Liver (tissue), 9 donors: ENCODE measurements around the gene GTF2B. TPM values are rescaled to one million over a fixed set of nuclear protein-coding genes. Genes with fewer than 3 reads are reported as not detected.
"Not testable (repeated sequence)": the region's sequence is repeated elsewhere in the genome, so short reads cannot be mapped to it uniquely, and the experiment has no call there.

Experiments used
- DNase-seq: peaks from one replicate; pipeline ENCODE4 v3.0.0-alpha.2; 2017; ENCODE audit warnings: low spot score
- H3K27ac ChIP-seq, 2 donors: one replicate each; pipeline ENCODE4 v1.7.0; 2013; ENCODE audit warnings: inconsistent platforms in 2 of 2, low read length in 2 of 2, control low read depth in 1 of 2, low read depth in 1 of 2, mild to moderate bottlenecking in 1 of 2
- H3K27me3 ChIP-seq, 4 donors: one replicate each; pipeline versions ENCODE4 v1.6.1 to v1.7.0; 2013; ENCODE audit warnings: low read length in 3 of 4, inconsistent platforms in 1 of 4, mild to moderate bottlenecking in 1 of 4, moderate library complexity in 1 of 4; ENCODE audit not compliant: control insufficient read depth in 4 of 4, insufficient read depth in 4 of 4
- H3K36me3 ChIP-seq, 4 donors: one replicate each; pipeline versions ENCODE4 v1.6.1 to v1.7.0; 2013; ENCODE audit warnings: low read length in 3 of 4, mild to moderate bottlenecking in 3 of 4, low read depth in 1 of 4, moderate library complexity in 1 of 4; ENCODE audit not compliant: control insufficient read depth in 4 of 4, insufficient read depth in 3 of 4
- H3K4me1 ChIP-seq, 4 donors: one replicate each; pipeline versions ENCODE4 v1.6.1 to v1.7.0; 2013; ENCODE audit warnings: low read length in 3 of 4, mild to moderate bottlenecking in 3 of 4, moderate library complexity in 1 of 4; ENCODE audit not compliant: control insufficient read depth in 4 of 4, insufficient read depth in 4 of 4
- H3K4me3 ChIP-seq, 3 donors: one replicate each; pipeline versions ENCODE4 v1.6.1 to v1.7.0; 2013; ENCODE audit warnings: low read length in 3 of 3, control low read depth in 1 of 3, low read depth in 1 of 3, mild to moderate bottlenecking in 1 of 3
- H3K9ac ChIP-seq, 2 donors: one replicate each; pipeline ENCODE4 v1.7.0; 2013; ENCODE audit warnings: low read length in 2 of 2, mild to moderate bottlenecking in 2 of 2, moderate library complexity in 2 of 2, control low read depth in 1 of 2, low read depth in 1 of 2
- H3K9me3 ChIP-seq, 4 donors: one replicate each; pipeline versions ENCODE4 v1.6.1 to v1.7.0; 2013; ENCODE audit warnings: low read length in 3 of 4; ENCODE audit not compliant: control insufficient read depth in 4 of 4
- ATF3 ChIP-seq: IDR thresholded peaks from 2 replicates; pipeline ENCODE4 v1.6.1; 2016; ENCODE audit warnings: antibody characterized with exemption
- CTCF ChIP-seq: fragments of 150-350 bp; IDR thresholded peaks from 2 replicates; pipeline ENCODE4 v1.5.1; 2017; ENCODE audit warnings: improper control_type of control experiment, low read depth, low read length; ENCODE audit not compliant: missing input control
- FOXA1 ChIP-seq: IDR thresholded peaks from 2 replicates; pipeline ENCODE4 v1.6.1; 2016; ENCODE audit warnings: antibody characterized with exemption
- GABPA ChIP-seq, 2 donors: IDR thresholded peaks in 1 of 2; conservative IDR thresholded peaks in 1 of 2; 2 replicates each; pipeline ENCODE4 v1.6.1; 2016; ENCODE audit warnings: antibody characterized with exemption in 2 of 2, mild to moderate bottlenecking in 1 of 2, moderate library complexity in 1 of 2
- HNF4A ChIP-seq, 2 donors: conservative IDR thresholded peaks; 2 replicates each; pipeline ENCODE4 v1.6.1; 2016; ENCODE audit warnings: antibody characterized with exemption in 2 of 2, mild to moderate bottlenecking in 2 of 2
- HNF4G ChIP-seq: IDR thresholded peaks from 2 replicates; pipeline ENCODE4 v1.6.1; 2016; ENCODE audit warnings: antibody characterized with exemption
- JUND ChIP-seq, 2 donors: IDR thresholded peaks; 2 replicates each; pipeline ENCODE4 v1.6.1; 2016; ENCODE audit warnings: antibody characterized with exemption in 2 of 2
- MAX ChIP-seq: IDR thresholded peaks from 2 replicates; pipeline ENCODE4 v1.6.1; 2016; ENCODE audit warnings: antibody characterized with exemption
- NR2F2 ChIP-seq: IDR thresholded peaks from 2 replicates; pipeline ENCODE4 v1.6.1; 2016; ENCODE audit warnings: antibody characterized with exemption
- RAD21 ChIP-seq, 2 donors: IDR thresholded peaks; 2 replicates each; pipeline ENCODE4 v1.6.1; 2016; ENCODE audit warnings: antibody characterized with exemption in 2 of 2, mild to moderate bottlenecking in 2 of 2
- REST ChIP-seq: IDR thresholded peaks from 2 replicates; pipeline ENCODE4 v1.6.1; 2016; ENCODE audit warnings: antibody characterized with exemption, mild to moderate bottlenecking
- SP1 ChIP-seq: IDR thresholded peaks from 2 replicates; pipeline ENCODE4 v1.6.1; 2018; ENCODE audit warnings: antibody characterized with exemption, mild to moderate bottlenecking
- TAF1 ChIP-seq: conservative IDR thresholded peaks from 2 replicates; pipeline ENCODE4 v1.6.1; 2016; ENCODE audit warnings: antibody characterized with exemption, mild to moderate bottlenecking
- YY1 ChIP-seq: IDR thresholded peaks from 2 replicates; pipeline ENCODE4 v1.6.1; 2016; ENCODE audit warnings: antibody characterized with exemption, mild to moderate bottlenecking
- ZBTB33 ChIP-seq: IDR thresholded peaks from 2 replicates; pipeline ENCODE4 v1.6.1; 2016; ENCODE audit warnings: antibody characterized with exemption
- WGBS: extraction: QIAGEN DNeasy Blood & Tissue Kit; methylation state at CpG from one replicate; pipeline ENCODE4 v1.1.7; 2013; 5-methylcytosine and 5-hydroxymethylcytosine counted together
- polyA plus RNA-seq, 2 donors: library from polyadenylated mRNA; stranded (reverse) in 1 of 2; unstranded in 1 of 2; fragments of 200-250 nt in 1 of 2; fragments of >200 nt in 1 of 2; fragmentation: Nextera tagmentation in 1 of 2; extraction: Ambion mirVana in 1 of 2; gene quantifications; one replicate each; pipeline versions ENCODE4 v1.2.1 to v1.2.3, GENCODE V29; 2013 to 2015
- total RNA-seq, 2 donors: library from RNA; depleted of rRNA; stranded (reverse); fragments of >200 nt; gene quantifications; one replicate each; pipeline ENCODE4 v1.2.3, GENCODE V29; 2014
- donor health status: healthy.
- donor health status: healthy.
- donor health status: healthy.
- donor health status: healthy.
- donor health status: healthy.

GTF2B gene
- total and polyA plus RNA-seq, 4 donors = 13.5 to 50.6 (median 23.5) TPM

GRCh38 chr1:88935522-88936222, 44.3 kb upstream of the GTF2B start:
- H3K27ac ChIP-seq = no peak overlapping the region
- 59% methylated on average over 5 of the region's 5 CpGs for WGBS
- peaks cover 3 to 22% (median 17%) of the 10 kb centered on the region in 4 donors for H3K36me3 ChIP-seq
- no peak overlapping the region for H3K4me3 ChIP-seq
- H3K4me1 ChIP-seq = no peaks in the 10 kb centered on the region
- no peak overlapping the region for H3K9ac ChIP-seq
- no peaks in the 10 kb centered on the region for H3K27me3 ChIP-seq
- no peak for TF ChIP-seq FOXA1
- TF ChIP-seq TAF1 = no peak
- TF ChIP-seq SP1 = no peak
- TF ChIP-seq HNF4A (conservative IDR thresholded peaks at IDR 0.05) = no peak
- TF ChIP-seq NR2F2 = no peak
- TF ChIP-seq MAX = no peak
- TF ChIP-seq CTCF = peak; percentile 70
- no peak for TF ChIP-seq ZBTB33
- TF ChIP-seq HNF4G = no peak
- TF ChIP-seq JUND (IDR thresholded peaks at IDR 0.05) = no peak
- TF ChIP-seq ATF3 = no peak
- TF ChIP-seq YY1 = no peak
- no peak for TF ChIP-seq GABPA (IDR thresholded peaks at IDR 0.05 in 1 of 2, conservative IDR thresholded peaks at IDR 0.05 in 1 of 2)
- peak; percentile 75 to 82 for TF ChIP-seq RAD21 (IDR thresholded peaks at IDR 0.05)
- TF ChIP-seq REST = no peak
- H3K9me3 ChIP-seq = no peaks in the 10 kb centered on the region
- DNase-seq = no peak

GRCh38 chr1:88930176-88930575, 38.8 kb upstream of the GTF2B start:
- H3K36me3 ChIP-seq = peaks cover 0 to 16% (median 11%) of the 10 kb centered on the region in 4 donors
- H3K4me3 ChIP-seq, DNase-seq, H3K27me3 ChIP-seq, H3K27ac ChIP-seq, H3K9me3 ChIP-seq, H3K4me1 ChIP-seq, H3K9ac ChIP-seq: not testable (repeated sequence)
- 95% methylated on average over 7 of the region's 7 CpGs for WGBS
